Stimulated activated CD4-positive, alpha-beta T cell treated with anti-CD3 and anti-CD28 coated beads, Interleukin-12 subunit alpha, Interleukin-12 subunit beta, amount 100 ng/mL, for 24 hours (primary cell): ENCODE data around the gene RNF208.

Source experiments
- DNase-seq, 2 experiments: peaks; one replicate each; pipeline ENCODE4 v3.0.0-alpha.2; 2020; ENCODE audit warnings: low read depth in 2 of 2

Gene RNF208

DNA sequence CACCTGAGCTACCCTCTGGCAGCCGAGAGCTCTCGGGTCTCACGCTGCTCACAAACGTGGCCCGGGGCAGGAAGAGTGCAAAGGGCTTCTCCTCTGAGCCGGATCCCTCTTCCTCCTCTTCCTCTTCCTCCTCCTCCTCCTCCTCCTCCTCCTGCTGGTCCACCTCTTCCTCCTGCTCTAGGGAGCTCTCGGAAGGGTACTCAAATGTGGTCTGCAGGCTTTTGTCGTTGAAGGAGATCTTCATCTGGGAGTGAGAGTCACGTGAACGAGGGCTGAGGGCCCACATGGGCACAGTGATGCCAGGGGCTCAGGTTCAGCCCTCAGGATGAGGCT lies 29.6 kb downstream of the RNF208 start:
- no peak for DNase-seq

DNA sequence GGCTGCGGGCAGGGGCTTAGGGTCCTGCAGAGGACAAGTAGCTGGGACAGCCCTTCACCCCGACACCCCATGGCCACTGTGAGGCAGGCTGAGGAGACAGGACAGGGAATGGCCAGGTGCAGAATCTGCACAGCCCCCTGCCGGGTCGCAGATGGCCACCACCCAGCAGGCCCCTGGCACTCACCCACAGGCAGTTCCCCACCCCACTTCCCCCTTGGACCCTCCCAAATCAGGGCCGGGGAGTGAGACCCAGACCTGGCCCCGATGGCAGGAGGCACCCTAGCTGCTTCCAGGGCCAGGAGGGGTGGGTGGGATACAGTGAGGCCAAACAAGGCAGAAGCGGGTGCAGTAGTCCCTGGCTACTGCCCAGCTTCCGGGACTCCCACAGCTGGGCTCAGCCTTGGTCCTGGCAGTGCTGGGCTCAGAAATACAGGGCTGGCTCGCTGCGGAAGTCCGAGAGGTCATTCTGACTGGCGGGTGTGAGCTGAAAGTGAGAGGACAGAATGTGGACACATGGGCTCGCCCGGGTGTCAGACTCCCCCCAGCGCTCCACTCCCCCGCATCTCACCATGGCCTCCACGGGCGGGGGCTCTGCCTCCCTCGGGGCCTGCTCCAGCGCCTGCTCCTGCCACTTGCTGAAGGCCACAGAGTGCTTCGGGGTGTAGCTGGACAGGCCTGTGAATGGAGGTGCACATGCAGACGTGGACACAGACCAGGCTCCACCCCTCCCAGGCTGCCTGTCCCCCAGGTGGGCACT lies 30.2 kb downstream of the RNF208 start:
- no peak for DNase-seq

DNA sequence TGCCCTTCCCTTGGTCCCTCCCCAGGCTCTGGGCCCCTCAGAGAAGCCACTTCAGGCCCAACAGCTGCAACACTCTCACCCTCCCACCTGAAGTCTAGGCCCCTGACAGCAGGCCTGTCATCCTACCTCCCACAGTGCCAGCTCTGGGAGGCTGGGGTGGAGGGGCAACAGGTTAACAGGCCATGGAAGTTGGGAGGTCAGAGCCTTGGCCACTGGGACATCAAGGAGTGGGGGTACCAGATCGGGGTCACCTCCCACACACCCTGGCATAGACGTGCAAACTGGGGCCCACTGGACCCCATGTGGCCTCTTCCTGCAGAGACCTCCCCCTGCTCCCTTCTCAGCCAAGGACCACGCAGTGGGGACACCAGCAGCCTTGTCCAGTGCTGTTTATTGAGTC lies 30.8 kb downstream of the RNF208 start:
- DNase-seq: no peak

GRCh38 chr9:137190315-137190856 lies 31.7 kb downstream of the RNF208 start:
- DNase-seq: no peak

GRCh38 chr9:137189297-137190295 lies 32.4 kb downstream of the RNF208 start:
- DNase-seq: no peak

DNA sequence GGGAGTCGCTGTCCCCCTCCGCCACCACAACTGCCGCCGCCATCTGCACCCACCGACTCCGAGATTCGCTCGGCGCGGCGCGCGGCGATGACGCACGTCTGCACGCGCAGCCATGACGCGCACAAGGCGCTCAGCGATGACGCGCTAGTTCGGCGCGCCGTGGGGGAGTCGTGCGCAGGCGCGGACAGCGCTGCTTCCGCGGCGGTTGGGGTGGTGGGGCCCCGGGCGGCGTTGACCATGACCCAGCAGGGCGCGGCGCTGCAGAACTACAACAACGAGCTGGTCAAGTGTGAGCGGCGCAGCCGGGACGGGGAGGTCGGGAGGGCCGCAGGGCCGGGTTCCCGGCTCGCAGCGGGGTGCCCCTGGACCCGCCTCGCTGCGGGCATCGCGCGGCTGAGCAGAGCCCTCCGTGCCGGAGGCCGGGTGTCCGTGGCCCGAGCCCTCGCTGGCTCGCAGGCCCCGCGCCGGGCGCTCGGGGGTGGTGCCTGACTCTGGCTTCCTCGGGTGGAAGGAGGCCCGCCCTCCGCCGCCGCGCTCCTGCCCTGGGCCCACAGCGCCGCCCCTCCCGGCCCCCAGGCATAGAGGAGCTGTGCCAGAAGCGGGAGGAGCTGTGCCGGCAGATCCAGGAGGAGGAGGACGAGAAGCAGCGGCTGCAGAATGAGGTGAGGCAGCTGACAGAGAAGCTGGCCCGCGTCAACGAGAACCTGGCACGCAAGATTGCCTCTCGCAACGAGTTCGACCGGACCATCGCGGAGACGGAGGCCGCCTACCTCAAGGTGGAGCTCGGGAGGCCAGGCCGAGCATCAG lies 33.3 kb downstream of the RNF208 start, which contains the start of the genes ANAPC2 and SSNA1:
TSS of gene ANAPC2 (minus strand) at position 71 of the 807 bp plus-strand sequence. CDS start at position 43, 28 bp downstream.
TSS of gene SSNA1 (plus strand) at position 187 of the 807 bp plus-strand sequence. CDS start at position 238, 51 bp downstream.
- peak; percentile 87 to 88 for DNase-seq

- no peak for DNase-seq
Measured at GRCh38 chr9:137188086-137188489, 34.0 kb downstream of the RNF208 start.

DNA sequence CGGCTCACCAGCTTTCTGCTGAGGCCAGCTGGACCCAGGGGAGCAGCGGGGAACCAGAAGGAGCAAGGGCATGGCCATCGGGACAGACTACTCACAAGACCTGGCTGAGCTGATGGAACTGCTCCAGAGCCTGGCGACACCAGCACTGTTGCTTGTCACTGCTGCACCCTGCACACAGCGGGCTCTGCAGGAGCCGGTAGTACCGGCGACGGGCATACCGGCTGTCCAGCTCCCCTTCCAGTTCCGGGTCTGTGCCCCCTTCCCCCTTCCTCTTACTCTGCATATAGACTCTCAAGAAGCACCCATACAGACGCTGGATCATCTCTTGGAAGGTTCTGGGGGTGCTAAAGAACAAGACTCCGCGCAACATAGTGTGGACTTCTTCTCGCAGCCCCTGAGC lies 34.7 kb downstream of the RNF208 start:
- DNase-seq: no peak

DNA sequence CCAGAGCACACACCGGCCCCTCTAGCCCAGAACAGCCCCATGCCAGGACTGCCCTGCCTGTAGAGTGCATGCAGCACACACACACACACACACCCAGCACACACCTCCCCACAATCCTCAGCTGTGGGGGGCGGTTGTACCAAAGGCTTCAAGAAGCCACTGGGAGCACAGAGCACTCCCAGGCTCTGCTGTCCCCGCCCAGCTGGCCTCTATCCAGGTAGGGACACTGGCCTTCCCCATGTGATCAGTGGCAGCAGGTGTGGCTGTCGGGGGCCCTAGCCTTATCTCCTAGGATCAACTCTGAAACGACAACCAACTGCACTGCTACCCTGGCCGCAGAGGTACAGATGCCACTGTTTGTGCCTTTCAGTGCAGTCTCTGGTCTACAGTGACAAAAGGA lies 35.7 kb downstream of the RNF208 start:
- DNase-seq: no peak

DNA sequence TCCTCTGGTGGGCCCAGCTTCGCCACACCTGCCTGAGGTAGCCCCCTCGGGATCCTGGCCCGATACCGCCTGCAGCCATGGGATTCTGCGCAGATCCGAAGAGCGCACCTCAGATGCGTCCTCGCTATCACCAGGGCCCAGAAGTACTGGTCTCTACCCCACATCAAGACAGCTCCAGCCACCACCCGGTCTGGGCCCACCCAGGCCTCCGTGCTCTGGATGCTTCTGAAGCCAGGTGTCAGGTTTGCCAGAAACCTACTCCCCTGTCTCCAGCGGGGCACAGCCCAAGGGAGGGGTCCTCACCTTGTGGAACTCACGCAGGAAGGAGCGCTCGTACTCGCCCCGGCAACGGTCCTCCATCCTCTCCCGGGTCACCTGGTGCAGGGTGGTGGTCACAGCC lies 36.1 kb downstream of the RNF208 start:
- no peak for DNase-seq

DNA sequence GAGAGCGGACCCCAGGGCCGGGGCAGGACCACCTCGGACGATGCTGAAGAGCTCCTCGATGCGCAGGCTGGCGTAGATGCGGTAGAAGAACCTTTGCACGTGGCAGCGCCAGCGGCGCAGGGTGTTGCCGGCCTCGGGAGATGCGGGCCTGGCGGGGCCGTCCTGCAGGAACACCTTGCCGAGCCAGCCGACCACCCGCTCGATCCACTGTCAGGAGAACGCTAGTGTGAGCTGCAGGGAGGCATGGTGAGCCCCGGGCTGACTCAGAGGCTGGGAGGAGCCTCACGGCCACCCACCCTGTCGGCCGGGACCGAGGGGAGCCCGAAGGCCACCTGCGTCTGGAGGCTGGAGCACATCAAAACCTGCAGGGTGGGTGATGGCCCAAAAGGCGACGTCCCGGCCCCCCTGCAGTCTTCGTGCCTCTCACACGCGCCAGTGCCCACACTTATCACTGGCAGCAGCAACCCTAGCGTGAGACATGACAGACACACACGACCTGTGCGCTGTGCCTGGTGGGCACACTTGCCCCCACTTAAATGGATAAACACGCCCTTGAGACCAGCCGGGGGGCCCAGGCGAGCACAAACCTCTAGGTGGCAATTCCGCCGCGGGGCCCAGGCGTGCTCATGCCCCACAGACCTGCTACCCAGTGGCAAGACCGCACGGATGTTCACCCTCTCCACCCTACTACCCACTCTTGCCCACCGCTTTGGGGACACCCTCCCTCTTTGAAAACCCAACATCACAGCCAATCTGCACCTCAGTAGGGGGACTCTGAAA lies 37.0 kb downstream of the RNF208 start:
- no peak for DNase-seq

GRCh38 chr9:137183980-137184595 lies 38.0 kb downstream of the RNF208 start:
- DNase-seq: no peak

DNA sequence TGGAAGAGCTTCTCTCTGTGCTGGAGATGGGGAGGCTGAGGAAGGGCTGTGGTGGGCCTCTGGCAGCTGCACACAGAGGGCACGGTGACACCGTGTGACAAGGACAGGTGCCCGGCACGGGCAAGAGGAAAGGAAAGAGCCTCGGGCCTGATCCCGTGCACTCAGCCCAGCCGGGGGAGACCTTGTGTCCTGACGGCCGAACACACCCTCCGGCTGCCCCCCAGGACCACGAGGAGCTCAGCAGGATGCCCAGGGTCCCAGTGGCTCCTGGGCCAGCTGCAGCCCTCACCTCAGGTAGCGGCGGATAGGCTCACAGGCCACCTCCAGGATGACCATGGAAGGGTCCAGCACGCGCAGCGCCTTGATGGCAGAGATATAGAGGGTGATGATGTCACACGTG lies 39.2 kb downstream of the RNF208 start:
- DNase-seq: no peak

DNA sequence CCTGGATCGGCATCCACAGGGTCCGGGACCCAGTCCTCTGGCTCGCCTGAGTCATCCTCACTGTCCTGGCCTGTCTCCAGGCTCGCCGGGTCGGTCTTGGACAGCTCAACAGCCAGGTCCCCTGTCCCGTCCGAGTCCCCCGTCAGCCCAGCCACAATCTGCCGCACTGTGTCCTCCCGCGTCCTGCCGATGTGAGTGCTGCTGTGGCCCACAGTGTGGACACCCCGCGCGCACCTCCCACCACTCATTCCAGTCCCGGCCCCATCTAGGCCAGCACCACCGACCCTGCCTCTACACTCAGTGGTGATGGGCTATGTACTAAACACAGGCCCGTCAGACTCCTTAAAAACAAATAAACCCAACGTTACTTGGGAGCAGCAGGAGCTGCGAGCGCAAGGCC lies 40.4 kb downstream of the RNF208 start:
- no peak for DNase-seq

GRCh38 chr9:137180491-137180890 lies 41.5 kb downstream of the RNF208 start:
- DNase-seq: no peak

GRCh38 chr9:137179761-137180160 lies 42.3 kb downstream of the RNF208 start:
- no peak for DNase-seq

- no peak for DNase-seq
Measured at GRCh38 chr9:137178939-137179630, 43.0 kb downstream of the RNF208 start.

DNA sequence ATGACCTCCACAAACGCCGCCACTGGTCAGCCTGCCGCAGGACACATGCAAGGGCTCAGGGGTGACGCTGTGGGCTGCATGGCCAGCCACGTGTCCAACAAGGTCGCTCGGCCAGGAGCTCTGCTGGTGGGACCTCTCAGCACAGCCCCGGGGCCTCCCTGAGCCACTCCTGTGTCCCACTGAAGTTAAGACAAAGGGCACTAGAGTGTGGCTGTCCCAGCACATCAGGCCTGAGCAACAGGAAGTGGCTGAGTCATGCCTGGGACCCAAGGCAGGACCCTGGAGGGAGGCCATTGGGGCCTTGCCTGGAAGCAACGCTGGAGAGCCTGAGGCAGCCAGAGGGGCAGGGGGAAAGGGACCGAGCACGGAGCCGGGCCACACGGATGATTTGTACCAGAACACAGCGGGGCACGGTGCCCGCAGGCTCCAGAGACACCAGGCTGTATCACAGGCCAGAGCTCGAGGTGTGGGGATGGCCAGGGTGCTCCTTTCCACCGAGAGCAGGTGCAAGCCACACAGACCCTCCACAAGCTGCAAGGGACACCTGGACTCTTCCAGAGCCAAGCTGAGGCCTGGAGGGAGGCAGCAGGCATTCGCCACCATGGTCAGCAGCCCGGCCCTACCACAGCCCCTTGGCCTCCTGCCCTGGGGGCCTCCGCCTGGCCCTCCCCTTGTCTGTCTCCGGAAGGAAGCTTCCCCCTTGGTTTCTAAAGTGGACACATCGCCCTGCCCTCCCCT lies 43.7 kb downstream of the RNF208 start:
- DNase-seq: no peak
